ENCODE results near the gene ZNF784.

DNA sequence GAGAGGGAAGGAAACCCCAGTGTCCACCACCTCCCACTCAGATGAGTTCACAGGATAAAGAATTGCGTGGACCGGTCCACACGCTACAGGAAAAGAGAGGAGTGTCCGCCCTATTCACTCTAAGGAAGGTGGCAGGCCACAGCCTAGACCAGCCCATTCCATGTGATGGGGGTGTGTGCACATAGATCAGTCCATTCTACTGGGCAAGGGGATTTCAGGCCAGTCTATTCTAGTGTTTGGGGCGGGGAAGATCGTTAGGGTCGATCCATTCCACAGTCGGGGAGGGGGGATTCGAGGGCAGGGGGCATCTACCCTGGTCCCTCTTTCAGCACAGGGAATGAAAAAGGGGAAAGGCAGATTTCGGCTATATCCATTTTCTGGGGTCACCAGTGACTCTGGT is 32.8 kb downstream of the ZNF784 start:
- TF ChIP-seq TAF1 (IDR thresholded peaks at IDR 0.05; ENCODE audit: low read depth, low read length): no peak
- TF ChIP-seq, protein P1, sequence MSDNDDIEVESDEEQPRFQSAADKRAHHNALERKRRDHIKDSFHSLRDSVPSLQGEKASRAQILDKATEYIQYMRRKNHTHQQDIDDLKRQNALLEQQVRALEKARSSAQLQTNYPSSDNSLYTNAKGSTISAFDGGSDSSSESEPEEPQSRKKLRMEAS (IDR thresholded peaks at IDR 0.05): peak; percentile 35; the same call in 1 of the 2 replicates
- TF ChIP-seq RAD21 (IDR thresholded peaks at IDR 0.05 in 1 of 2, conservative IDR thresholded peaks at IDR 0.05 in 1 of 2; ENCODE audit: low read depth in 2 of 2, low read length in 2 of 2): no peak
- TF ChIP-seq, protein P2, sequence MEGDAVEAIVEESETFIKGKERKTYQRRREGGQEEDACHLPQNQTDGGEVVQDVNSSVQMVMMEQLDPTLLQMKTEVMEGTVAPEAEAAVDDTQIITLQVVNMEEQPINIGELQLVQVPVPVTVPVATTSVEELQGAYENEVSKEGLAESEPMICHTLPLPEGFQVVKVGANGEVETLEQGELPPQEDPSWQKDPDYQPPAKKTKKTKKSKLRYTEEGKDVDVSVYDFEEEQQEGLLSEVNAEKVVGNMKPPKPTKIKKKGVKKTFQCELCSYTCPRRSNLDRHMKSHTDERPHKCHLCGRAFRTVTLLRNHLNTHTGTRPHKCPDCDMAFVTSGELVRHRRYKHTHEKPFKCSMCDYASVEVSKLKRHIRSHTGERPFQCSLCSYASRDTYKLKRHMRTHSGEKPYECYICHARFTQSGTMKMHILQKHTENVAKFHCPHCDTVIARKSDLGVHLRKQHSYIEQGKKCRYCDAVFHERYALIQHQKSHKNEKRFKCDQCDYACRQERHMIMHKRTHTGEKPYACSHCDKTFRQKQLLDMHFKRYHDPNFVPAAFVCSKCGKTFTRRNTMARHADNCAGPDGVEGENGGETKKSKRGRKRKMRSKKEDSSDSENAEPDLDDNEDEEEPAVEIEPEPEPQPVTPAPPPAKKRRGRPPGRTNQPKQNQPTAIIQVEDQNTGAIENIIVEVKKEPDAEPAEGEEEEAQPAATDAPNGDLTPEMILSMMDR (IDR thresholded peaks at IDR 0.05; ENCODE audit: control extremely low read depth in 1 of 3, insufficient read depth in 1 of 3, low read depth in 1 of 3, low read length in 3 of 3): no peak
- TF ChIP-seq YY1 (IDR thresholded peaks at IDR 0.05; ENCODE audit: low read depth, low read length): no peak
- no peak for TF ChIP-seq GABPA (IDR thresholded peaks at IDR 0.05; ENCODE audit: borderline replicate concordance, insufficient read depth, low read length)
- TF ChIP-seq CREB1 (IDR thresholded peaks at IDR 0.05): no peak
- TF ChIP-seq SIN3A (conservative IDR thresholded peaks at IDR 0.05 in 1 of 2, IDR thresholded peaks at IDR 0.05 in 1 of 2; ENCODE audit: low read depth in 1 of 2, low read length in 2 of 2): no peak
- TF ChIP-seq, protein P3, sequence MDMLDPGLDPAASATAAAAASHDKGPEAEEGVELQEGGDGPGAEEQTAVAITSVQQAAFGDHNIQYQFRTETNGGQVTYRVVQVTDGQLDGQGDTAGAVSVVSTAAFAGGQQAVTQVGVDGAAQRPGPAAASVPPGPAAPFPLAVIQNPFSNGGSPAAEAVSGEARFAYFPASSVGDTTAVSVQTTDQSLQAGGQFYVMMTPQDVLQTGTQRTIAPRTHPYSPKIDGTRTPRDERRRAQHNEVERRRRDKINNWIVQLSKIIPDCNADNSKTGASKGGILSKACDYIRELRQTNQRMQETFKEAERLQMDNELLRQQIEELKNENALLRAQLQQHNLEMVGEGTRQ (IDR thresholded peaks at IDR 0.05; ENCODE audit: low read length): no peak
- no peak for TF ChIP-seq RFX5 (IDR thresholded peaks at IDR 0.05; ENCODE audit: borderline replicate concordance, low read depth, low read length)
- no peak for TF ChIP-seq SP2 (IDR thresholded peaks at IDR 0.05; ENCODE audit: low read length)
